Activated T-helper 1 cell treated with Interleukin-2 at 50 U/mL for 16 hours (primary cell): ENCODE results near the gene LRRN3.

Experiments used
- DNase-seq: peaks from one replicate; pipeline ENCODE4 v3.0.0-alpha.2; 2020; ENCODE audit warnings: low read depth

LRRN3 gene

GRCh38 chr7:111077001-111077400 lies 13.9 kb upstream of the LRRN3 start:
- no peak for DNase-seq

- no peak for DNase-seq
These were observed 10.3 kb upstream of the LRRN3 start for GRCh38 chr7:111080495-111081105.

GRCh38 chr7:111081546-111082267 lies 9.2 kb upstream of the LRRN3 start:
- DNase-seq: no peak

- DNase-seq: no peak
These were observed 8.6 kb upstream of the LRRN3 start for GRCh38 chr7:111082351-111082750.

- DNase-seq: peak; percentile 9
These were observed 7.5 kb upstream of the LRRN3 start for GRCh38 chr7:111083413-111083812.

GRCh38 chr7:111085356-111085755 lies 5.6 kb upstream of the LRRN3 start:
- no peak for DNase-seq

- no peak for DNase-seq
These were observed 4.4 kb upstream of the LRRN3 start for GRCh38 chr7:111086532-111086931.

- DNase-seq: no peak
These were observed 2.6 kb upstream of the LRRN3 start for GRCh38 chr7:111088328-111088727.

- DNase-seq: no peak
These were observed 1.0 kb upstream of the LRRN3 start for GRCh38 chr7:111089822-111090426.

GRCh38 chr7:111091593-111092358 lies 849 bp downstream of the LRRN3 start:
- DNase-seq: no peak

GRCh38 chr7:111092406-111093236 lies 1.7 kb downstream of the LRRN3 start:
- no peak for DNase-seq

GRCh38 chr7:111093496-111093895 lies 2.6 kb downstream of the LRRN3 start:
- no peak for DNase-seq

- no peak for DNase-seq
These were observed 3.5 kb downstream of the LRRN3 start for GRCh38 chr7:111094419-111094818.

GRCh38 chr7:111096997-111097396 lies 6.1 kb downstream of the LRRN3 start:
- DNase-seq: no peak

- DNase-seq: peak; percentile 10
These were observed 7.3 kb downstream of the LRRN3 start for GRCh38 chr7:111098011-111098925.

GRCh38 chr7:111098926-111099250 lies 8.0 kb downstream of the LRRN3 start:
- DNase-seq: no peak

GRCh38 chr7:111101856-111102646 lies 11.1 kb downstream of the LRRN3 start:
- no peak for DNase-seq

GRCh38 chr7:111103136-111103535 lies 12.2 kb downstream of the LRRN3 start:
- no peak for DNase-seq

GRCh38 chr7:111103678-111104274 lies 12.8 kb downstream of the LRRN3 start:
- no peak for DNase-seq

- DNase-seq: no peak
These were observed 13.8 kb downstream of the LRRN3 start for GRCh38 chr7:111104710-111105109.
